Measurements from ENCODE around the gene YAF2. TPM values are rescaled to one million over a fixed set of nuclear protein-coding genes. Genes with fewer than 3 reads are reported as not detected.

YAF2 gene
- total RNA-seq, 1 donor from 2014 or later: 29.6 TPM

DNA sequence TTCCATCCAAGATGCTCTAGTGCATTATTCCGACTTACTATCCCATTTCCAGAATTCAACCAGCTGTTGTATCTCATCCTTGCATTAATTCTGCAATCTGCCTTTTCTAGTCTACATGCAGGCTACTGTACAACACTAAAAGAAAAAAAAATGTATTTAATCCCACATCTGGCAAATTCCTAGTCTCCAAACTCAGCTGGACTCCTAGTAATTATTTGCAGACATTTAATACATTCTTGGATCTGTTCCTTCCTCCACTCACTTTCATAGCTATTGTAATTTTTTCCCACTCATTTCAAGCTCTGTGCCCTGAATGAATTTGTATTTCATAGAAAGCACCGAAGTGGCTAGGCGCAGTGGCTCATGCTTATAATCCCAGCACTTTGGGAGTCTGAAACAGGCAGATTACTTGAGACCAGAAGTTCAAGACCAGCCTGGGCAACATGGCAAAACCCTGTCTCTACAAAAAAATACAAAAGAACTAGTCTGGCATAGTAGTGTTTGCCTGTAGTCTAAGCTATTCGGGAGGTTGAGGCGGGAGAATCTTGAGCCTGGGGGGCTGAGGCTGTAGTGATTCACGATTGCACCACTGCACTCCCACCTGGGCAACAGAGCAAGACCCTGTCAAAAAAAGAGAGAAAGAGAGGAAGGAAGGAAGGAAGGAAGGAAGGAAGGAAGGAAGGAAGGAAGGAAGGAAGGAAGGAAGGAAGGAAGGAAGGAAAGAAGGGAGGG is 39.5 kb upstream of the YAF2 start:
- no peaks in the 10 kb centered on the region for H3K4me1 Mint-ChIP-seq (ENCODE audit: unreplicated experiment)
- H3K36me3 Mint-ChIP-seq (ENCODE audit: unreplicated experiment): no peaks in the 10 kb centered on the region
- no peak overlapping the region for H3K4me3 Mint-ChIP-seq (ENCODE audit: unreplicated experiment)
- no peak for DNase-seq (ENCODE audit: extremely low spot score, unreplicated experiment)
- H3K9me3 Mint-ChIP-seq (ENCODE audit: unreplicated experiment): peaks cover 5% of the 10 kb centered on the region
- H3K27ac Mint-ChIP-seq (ENCODE audit: unreplicated experiment): no peak overlapping the region
- peaks cover 17% of the 10 kb centered on the region for H3K27me3 Mint-ChIP-seq (ENCODE audit: unreplicated experiment)
- TF ChIP-seq, protein P1, sequence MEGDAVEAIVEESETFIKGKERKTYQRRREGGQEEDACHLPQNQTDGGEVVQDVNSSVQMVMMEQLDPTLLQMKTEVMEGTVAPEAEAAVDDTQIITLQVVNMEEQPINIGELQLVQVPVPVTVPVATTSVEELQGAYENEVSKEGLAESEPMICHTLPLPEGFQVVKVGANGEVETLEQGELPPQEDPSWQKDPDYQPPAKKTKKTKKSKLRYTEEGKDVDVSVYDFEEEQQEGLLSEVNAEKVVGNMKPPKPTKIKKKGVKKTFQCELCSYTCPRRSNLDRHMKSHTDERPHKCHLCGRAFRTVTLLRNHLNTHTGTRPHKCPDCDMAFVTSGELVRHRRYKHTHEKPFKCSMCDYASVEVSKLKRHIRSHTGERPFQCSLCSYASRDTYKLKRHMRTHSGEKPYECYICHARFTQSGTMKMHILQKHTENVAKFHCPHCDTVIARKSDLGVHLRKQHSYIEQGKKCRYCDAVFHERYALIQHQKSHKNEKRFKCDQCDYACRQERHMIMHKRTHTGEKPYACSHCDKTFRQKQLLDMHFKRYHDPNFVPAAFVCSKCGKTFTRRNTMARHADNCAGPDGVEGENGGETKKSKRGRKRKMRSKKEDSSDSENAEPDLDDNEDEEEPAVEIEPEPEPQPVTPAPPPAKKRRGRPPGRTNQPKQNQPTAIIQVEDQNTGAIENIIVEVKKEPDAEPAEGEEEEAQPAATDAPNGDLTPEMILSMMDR (IDR thresholded peaks at IDR 0.05): no peak

- Mint-ChIP-seq H3K27ac (ENCODE audit: unreplicated experiment) (no peak overlapping the region), H3K4me1 (ENCODE audit: unreplicated experiment) (no peaks in the 10 kb centered on the region), H3K9me3 (ENCODE audit: unreplicated experiment) (peaks cover 6% of the 10 kb centered on the region), H3K36me3 (ENCODE audit: unreplicated experiment) (no peaks in the 10 kb centered on the region), H3K4me3 (ENCODE audit: unreplicated experiment) (no peak overlapping the region), H3K27me3 (ENCODE audit: unreplicated experiment) (peaks cover 16% of the 10 kb centered on the region)
- DNase-seq (ENCODE audit: extremely low spot score, unreplicated experiment): no peak
- TF ChIP-seq, protein P1 (IDR thresholded peaks at IDR 0.05): no peak
Observed at GRCh38 chr12:42275499-42275898, 37.5 kb upstream of the YAF2 start.

DNA sequence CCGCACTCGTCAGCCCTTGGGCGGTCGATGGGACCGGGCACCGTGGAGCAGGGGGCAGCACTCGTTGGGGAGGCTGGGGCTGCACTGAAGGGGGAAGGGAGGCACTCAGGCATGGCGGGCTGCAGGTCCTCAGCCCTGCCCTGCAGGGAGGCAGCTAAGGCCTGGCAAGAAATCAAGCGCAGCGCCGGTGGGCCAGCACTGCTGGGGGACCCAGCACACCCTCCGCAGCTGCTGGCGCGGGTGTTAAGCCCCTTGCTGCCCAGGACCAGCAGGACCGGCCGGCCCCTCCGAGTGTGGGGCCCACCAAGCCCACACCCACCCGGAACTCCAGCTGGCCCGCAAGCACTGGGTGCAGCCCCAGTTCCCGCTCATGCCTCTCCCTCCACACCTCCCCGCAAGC is 35.7 kb upstream of the YAF2 start:
- Mint-ChIP-seq H3K27me3 (ENCODE audit: unreplicated experiment) (peaks cover 19% of the 10 kb centered on the region), H3K36me3 (ENCODE audit: unreplicated experiment) (no peaks in the 10 kb centered on the region), H3K27ac (ENCODE audit: unreplicated experiment) (no peak overlapping the region), H3K4me3 (ENCODE audit: unreplicated experiment) (no peak overlapping the region), H3K4me1 (ENCODE audit: unreplicated experiment) (no peaks in the 10 kb centered on the region), H3K9me3 (ENCODE audit: unreplicated experiment) (peaks cover 6% of the 10 kb centered on the region)
- TF ChIP-seq, protein P1 (IDR thresholded peaks at IDR 0.05): no peak
- DNase-seq (ENCODE audit: extremely low spot score, unreplicated experiment): no peak

- no peaks in the 10 kb centered on the region for H3K4me1 Mint-ChIP-seq (ENCODE audit: unreplicated experiment)
Observed at GRCh38 chr12:42270596-42270995, 32.5 kb upstream of the YAF2 start.

More at GRCh38 chr12:42270596-42270995, 32.5 kb upstream of the YAF2 start:
- H3K36me3 Mint-ChIP-seq (ENCODE audit: unreplicated experiment): no peaks in the 10 kb centered on the region
- H3K4me3 Mint-ChIP-seq (ENCODE audit: unreplicated experiment): no peak overlapping the region
- peaks cover 13% of the 10 kb centered on the region for H3K27me3 Mint-ChIP-seq (ENCODE audit: unreplicated experiment)
- no peak overlapping the region for H3K27ac Mint-ChIP-seq (ENCODE audit: unreplicated experiment)
- DNase-seq (ENCODE audit: extremely low spot score, unreplicated experiment): no peak
- peaks cover 6% of the 10 kb centered on the region for H3K9me3 Mint-ChIP-seq (ENCODE audit: unreplicated experiment)
- TF ChIP-seq, protein P1 (IDR thresholded peaks at IDR 0.05): no peak

All from osteocyte (in vitro differentiated cells).